Fibroblast of mammary gland (primary cell): Measurements from ENCODE around the gene MAFF.
A peak's percentile ranks its signal among the peaks of the same experiment; 100 is the strongest.
"Not testable (repeated sequence)": the region's sequence is repeated elsewhere in the genome, so short reads cannot be mapped to it uniquely, and the experiment has no call there.

Experiments
- DNase-seq: peaks from one replicate; pipeline ENCODE4 v3.0.0-alpha.2; 2010; ENCODE audit warnings: low read depth
- H3K4me3 ChIP-seq: 2 replicates; pipeline ENCODE4 v1.5.1; 2011; ENCODE audit warnings: low read depth, mild to moderate bottlenecking, low read length, moderate library complexity; ENCODE audit not compliant: control insufficient read depth
- TF ChIP-seq, protein P1 (sequence below): conservative IDR thresholded peaks from 2 replicates; pipeline ENCODE4 v1.5.1; 2011; ENCODE audit warnings: low read depth, low read length, inconsistent platforms; ENCODE audit not compliant: control insufficient read depth, insufficient read depth

MAFF gene

DNA sequence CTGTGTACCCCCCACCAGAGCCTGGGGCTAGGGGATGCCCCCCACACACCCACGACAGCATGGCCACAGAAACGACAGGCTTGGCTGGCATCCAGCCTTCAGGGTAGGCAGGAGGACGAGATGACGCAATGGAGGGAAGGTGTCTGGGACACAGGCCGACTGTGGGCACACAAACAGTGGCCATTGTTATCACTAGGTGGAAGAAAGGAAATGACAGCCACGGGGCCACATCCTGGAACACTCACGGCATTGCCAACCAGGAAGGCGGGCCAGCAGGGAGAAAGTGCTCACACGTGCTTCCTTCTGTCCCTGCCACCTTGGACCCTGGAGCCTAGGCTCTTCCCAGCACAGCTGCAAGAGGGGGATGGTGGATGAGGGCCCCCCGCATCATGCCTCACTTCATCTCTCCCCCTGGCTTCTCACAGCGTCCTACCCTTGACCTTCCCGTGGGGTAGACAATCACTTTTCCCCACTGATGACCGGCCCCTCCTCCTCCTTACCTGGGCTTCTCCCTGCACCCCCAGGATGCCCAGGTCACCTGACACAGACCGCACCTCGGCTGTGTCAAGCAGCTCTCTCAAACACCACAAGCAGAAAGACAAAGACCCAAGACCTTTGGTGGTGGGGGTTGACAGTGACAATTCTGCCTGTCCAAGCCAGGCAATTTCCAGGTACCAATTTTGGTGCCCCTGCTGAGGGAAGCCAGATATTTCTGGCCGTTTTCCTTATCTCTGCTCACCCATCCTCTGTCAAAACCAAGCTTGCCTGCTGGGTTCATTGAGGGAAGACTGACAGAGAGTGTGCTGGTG lies 28.8 kb upstream of the MAFF start:
- H3K4me3 ChIP-seq = no peak overlapping the region
- DNase-seq = no peak
- TF ChIP-seq, protein P1, sequence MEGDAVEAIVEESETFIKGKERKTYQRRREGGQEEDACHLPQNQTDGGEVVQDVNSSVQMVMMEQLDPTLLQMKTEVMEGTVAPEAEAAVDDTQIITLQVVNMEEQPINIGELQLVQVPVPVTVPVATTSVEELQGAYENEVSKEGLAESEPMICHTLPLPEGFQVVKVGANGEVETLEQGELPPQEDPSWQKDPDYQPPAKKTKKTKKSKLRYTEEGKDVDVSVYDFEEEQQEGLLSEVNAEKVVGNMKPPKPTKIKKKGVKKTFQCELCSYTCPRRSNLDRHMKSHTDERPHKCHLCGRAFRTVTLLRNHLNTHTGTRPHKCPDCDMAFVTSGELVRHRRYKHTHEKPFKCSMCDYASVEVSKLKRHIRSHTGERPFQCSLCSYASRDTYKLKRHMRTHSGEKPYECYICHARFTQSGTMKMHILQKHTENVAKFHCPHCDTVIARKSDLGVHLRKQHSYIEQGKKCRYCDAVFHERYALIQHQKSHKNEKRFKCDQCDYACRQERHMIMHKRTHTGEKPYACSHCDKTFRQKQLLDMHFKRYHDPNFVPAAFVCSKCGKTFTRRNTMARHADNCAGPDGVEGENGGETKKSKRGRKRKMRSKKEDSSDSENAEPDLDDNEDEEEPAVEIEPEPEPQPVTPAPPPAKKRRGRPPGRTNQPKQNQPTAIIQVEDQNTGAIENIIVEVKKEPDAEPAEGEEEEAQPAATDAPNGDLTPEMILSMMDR = no peak

DNA sequence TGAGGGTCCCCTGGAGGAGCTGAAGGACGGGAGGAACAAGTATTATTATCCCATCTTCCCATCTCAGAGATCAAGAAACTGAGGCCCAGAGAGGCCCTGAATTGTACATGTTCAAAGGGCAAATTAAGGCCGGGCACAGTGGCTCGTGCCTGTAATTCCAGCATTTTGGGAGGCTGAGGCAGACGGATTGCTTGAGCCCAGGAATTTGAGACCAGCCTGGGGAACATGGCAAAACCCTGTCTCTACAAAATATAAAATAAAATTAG lies 28.2 kb upstream of the MAFF start:
- no peak overlapping the region for H3K4me3 ChIP-seq
- no peak for DNase-seq
- TF ChIP-seq, protein P1 = no peak

- TF ChIP-seq, protein P1 = no peak
- H3K4me3 ChIP-seq = no peak overlapping the region
- DNase-seq = no peak
Observed at GRCh38 chr22:38174626-38175025, 27.2 kb upstream of the MAFF start.

GRCh38 chr22:38175206-38176118 lies 26.3 kb upstream of the MAFF start:
- DNase-seq = no peak
- TF ChIP-seq, protein P1 = no peak
- no peak overlapping the region for H3K4me3 ChIP-seq

GRCh38 chr22:38176170-38176741 lies 25.5 kb upstream of the MAFF start:
- peak; percentile 86 for DNase-seq
- TF ChIP-seq, protein P1 = no peak
- no peak overlapping the region for H3K4me3 ChIP-seq

DNA sequence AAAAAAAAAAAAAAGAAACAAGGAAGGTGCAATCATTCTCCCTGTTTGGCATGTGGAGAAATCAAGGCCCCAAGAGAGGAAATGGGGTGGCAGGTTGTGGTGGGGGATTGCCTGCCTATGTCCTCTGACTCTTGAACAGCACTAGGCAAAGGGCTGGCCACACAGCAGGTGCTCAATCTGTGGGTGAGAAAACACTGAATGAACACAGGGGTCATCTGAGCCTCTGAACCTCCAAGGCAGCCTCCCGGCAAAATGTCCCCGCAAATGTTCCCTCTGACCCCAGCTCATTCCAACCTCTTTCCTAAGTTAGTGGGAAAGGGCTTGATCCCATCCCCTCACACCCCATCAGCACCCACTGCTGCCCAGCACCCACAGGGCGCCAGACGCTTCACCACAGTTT lies 24.8 kb upstream of the MAFF start:
- no peak overlapping the region for H3K4me3 ChIP-seq
- no peak for DNase-seq
- TF ChIP-seq, protein P1 = no peak

GRCh38 chr22:38177571-38177925 lies 24.2 kb upstream of the MAFF start:
- DNase-seq, H3K4me3 ChIP-seq: not testable (repeated sequence)
